Activated naive CD4-positive, alpha-beta T cell treated with anti-CD3 and anti-CD28 coated beads for 36 hours (primary cell): ENCODE results near the gene STX1B. TPM values are rescaled to one million over a fixed set of nuclear protein-coding genes. Genes with fewer than 3 reads are reported as not detected.

Experiments
- CTCF ChIA-PET: fragments of 350-600 bp; sonication (Branson Sonifier 250); formaldehyde crosslinking; loops from one replicate; lab custom pipeline; 2021; ENCODE audit warnings: antibody characterized with exemption; lab: Charles Lee
- DNase-seq: peaks from one replicate; pipeline ENCODE4 v3.0.0-alpha.2; 2020
- H3K27ac Mint-ChIP-seq: one replicate; pipeline ENCODE4 v1.8.0; 2021; ENCODE audit warnings: mild to moderate bottlenecking, mixed read lengths
- H3K27me3 Mint-ChIP-seq: one replicate; pipeline ENCODE4 v1.8.0; 2021; ENCODE audit warnings: low read depth, mixed read lengths
- H3K36me3 Mint-ChIP-seq: one replicate; pipeline ENCODE4 v1.8.0; 2021; ENCODE audit warnings: low read depth, mixed read lengths
- H3K4me1 Mint-ChIP-seq: one replicate; pipeline ENCODE4 v1.8.0; 2021; ENCODE audit warnings: low read depth, mixed read lengths
- H3K4me3 Mint-ChIP-seq: one replicate; pipeline ENCODE4 v1.8.0; 2021; ENCODE audit warnings: mild to moderate bottlenecking, moderate library complexity, mixed read lengths
- H3K9me3 Mint-ChIP-seq: one replicate; pipeline ENCODE4 v1.8.0; 2021; ENCODE audit warnings: mixed read lengths
- intact Hi-C: fragments of 100-400 bp; cut with micrococcal nuclease; formaldehyde crosslinking; loops from one replicate; pipeline ENCODE4 v1.15.1; 2023
- total RNA-seq, 2 experiments: library from RNA; stranded (reverse); gene quantifications; one replicate each; pipeline ENCODE4 v1.2.3, GENCODE V29; 2021

STX1B gene
- total RNA-seq, 2 experiments from 2014 or later = 0.69 to 0.72 TPM

- peaks cover 12% of the 10 kb centered on the region for H3K4me1 Mint-ChIP-seq
- H3K4me3 Mint-ChIP-seq = no peak overlapping the region
- H3K27me3 Mint-ChIP-seq = no peaks in the 10 kb centered on the region
- CTCF ChIA-PET = no interaction called here
- DNase-seq = no peak
- no peaks in the 10 kb centered on the region for H3K36me3 Mint-ChIP-seq
- intact Hi-C loops = no loop called here
- H3K9me3 Mint-ChIP-seq = no peaks in the 10 kb centered on the region
- no peak overlapping the region for H3K27ac Mint-ChIP-seq
Measured at GRCh38 chr16:31009120-31009519, 1.3 kb downstream of the STX1B start.

DNA sequence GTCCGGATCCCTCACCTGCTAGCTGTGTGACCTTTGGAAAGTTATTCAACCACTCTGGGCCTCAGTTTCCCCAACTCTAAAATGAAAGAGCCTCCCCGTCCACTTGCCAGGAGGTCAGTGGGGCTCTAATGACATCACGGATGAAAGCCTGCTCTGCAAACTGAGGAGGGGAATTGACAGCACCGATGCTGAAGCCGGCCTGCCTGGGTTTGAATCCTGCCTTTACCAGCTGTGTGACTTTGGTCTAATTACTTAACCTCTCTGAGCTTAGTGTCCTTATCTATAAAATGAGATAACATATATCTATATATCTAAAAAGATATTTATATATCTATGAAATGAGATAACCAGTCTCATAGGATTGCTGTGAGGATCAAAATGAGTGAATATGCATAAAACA, 1.9 kb downstream of the STX1B start:
- CTCF ChIA-PET = no interaction called here
- H3K36me3 Mint-ChIP-seq = no peaks in the 10 kb centered on the region
- no peaks in the 10 kb centered on the region for H3K9me3 Mint-ChIP-seq
- H3K4me1 Mint-ChIP-seq = peaks cover 12% of the 10 kb centered on the region
- intact Hi-C loops = no loop called here
- no peak overlapping the region for H3K4me3 Mint-ChIP-seq
- no peak overlapping the region for H3K27ac Mint-ChIP-seq
- no peak for DNase-seq
- H3K27me3 Mint-ChIP-seq = no peaks in the 10 kb centered on the region

GRCh38 chr16:31008149-31008548, 2.3 kb downstream of the STX1B start:
- DNase-seq = no peak
- Mint-ChIP-seq H3K4me1 (peaks cover 12% of the 10 kb centered on the region), H3K4me3 (no peak overlapping the region), H3K27me3 (no peaks in the 10 kb centered on the region), H3K27ac (no peak overlapping the region), H3K36me3 (no peaks in the 10 kb centered on the region), H3K9me3 (no peaks in the 10 kb centered on the region)
- CTCF ChIA-PET = no interaction called here
- intact Hi-C loops = no loop called here

DNA sequence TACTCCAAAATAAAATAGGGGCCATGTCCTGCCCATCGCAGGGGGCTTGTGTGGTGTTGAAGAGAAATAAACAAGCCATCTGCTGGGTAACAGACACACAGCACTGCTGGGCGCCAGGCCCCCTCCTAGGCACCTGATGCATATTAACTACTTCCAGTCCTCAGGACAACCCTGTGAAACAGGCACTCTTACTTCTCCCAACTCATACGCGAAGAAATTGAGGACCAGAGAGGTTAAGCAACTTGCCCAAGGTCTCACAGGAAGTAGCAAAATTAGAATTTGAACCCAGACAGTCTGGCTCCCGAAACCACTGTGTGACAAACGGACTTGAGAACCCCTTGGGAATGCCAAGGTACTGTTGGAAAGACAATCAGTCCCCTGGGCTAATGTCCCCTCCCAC, 2.8 kb downstream of the STX1B start:
- Mint-ChIP-seq H3K27me3 (no peaks in the 10 kb centered on the region), H3K36me3 (no peaks in the 10 kb centered on the region), H3K4me3 (no peak overlapping the region), H3K4me1 (peaks cover 12% of the 10 kb centered on the region), H3K9me3 (no peaks in the 10 kb centered on the region), H3K27ac (no peak overlapping the region)
- intact Hi-C loops = no loop called here
- CTCF ChIA-PET = interaction anchor here (0.6 kb wide), 1 partner anchor 240 kb away, joined by 6 read pairs; no protein-coding TSS in a partner anchor
- DNase-seq = no peak

- Mint-ChIP-seq H3K4me1 (peaks cover 12% of the 10 kb centered on the region), H3K36me3 (no peaks in the 10 kb centered on the region), H3K9me3 (no peaks in the 10 kb centered on the region), H3K4me3 (no peak overlapping the region), H3K27ac (no peak overlapping the region), H3K27me3 (no peaks in the 10 kb centered on the region)
- intact Hi-C loops = no loop called here
- CTCF ChIA-PET = no interaction called here
- no peak for DNase-seq
Measured at GRCh38 chr16:31006589-31006988, 3.8 kb downstream of the STX1B start.

DNA sequence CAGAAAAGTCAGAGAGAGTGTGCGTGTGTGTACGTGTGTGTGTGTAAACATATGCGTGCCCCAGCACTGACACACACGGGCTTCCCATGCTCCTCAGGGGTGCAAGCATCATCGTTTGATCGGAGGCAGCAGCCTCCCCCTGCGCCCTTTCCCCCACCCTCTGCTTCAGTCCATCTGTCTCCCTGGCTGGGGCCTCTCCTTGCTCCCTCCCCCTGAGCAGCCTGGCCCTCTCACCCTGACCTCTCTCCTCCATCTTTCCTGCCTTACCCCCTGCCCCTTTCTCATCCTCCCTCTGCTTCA, 4.4 kb downstream of the STX1B start:
- Mint-ChIP-seq H3K36me3 (no peaks in the 10 kb centered on the region), H3K4me3 (no peak overlapping the region), H3K9me3 (no peaks in the 10 kb centered on the region), H3K27ac (no peak overlapping the region), H3K27me3 (no peaks in the 10 kb centered on the region), H3K4me1 (peaks cover 8% of the 10 kb centered on the region)
- intact Hi-C loops = no loop called here
- CTCF ChIA-PET = no interaction called here
- DNase-seq = no peak

- no peak overlapping the region for H3K4me3 Mint-ChIP-seq
- peaks cover 5% of the 10 kb centered on the region for H3K4me1 Mint-ChIP-seq
- CTCF ChIA-PET = interaction anchor here (1.6 kb wide), 1 partner anchor 20 kb away, joined by 5 read pairs; the partner anchor contains the start of gene HSD3B7
- DNase-seq = no peak
- no peaks in the 10 kb centered on the region for H3K9me3 Mint-ChIP-seq
- H3K36me3 Mint-ChIP-seq = no peaks in the 10 kb centered on the region
- H3K27ac Mint-ChIP-seq = no peak overlapping the region
- intact Hi-C loops = no loop called here
- H3K27me3 Mint-ChIP-seq = no peaks in the 10 kb centered on the region
Measured at GRCh38 chr16:31005350-31006085, 4.9 kb downstream of the STX1B start.

DNA sequence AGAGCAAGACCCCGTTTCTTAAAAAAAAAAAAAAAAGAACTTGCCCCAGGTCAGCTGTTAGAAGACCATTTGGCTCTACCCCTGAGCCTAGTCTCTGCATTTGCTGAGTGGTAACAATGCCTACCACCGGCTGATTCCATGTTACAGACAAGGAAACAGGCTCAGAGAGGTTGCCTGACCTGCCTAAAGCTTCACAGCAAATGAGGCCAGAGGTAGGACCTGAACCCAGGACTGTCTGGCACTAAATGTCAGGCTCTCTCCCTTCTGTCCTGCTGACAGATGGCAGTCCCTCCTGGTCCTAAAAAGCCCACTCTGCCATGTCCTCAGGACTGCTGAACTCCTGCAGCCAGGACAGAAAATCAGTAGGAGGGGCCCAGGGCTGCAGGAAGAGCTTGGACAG, 5.8 kb downstream of the STX1B start:
- CTCF ChIA-PET = interaction anchor here (1.6 kb wide), 1 partner anchor 20 kb away, joined by 5 read pairs; the partner anchor contains the start of gene HSD3B7
- Mint-ChIP-seq H3K4me1 (peaks cover under 1% of the 10 kb centered on the region), H3K27me3 (no peaks in the 10 kb centered on the region), H3K36me3 (no peaks in the 10 kb centered on the region), H3K9me3 (no peaks in the 10 kb centered on the region), H3K4me3 (no peak overlapping the region), H3K27ac (no peak overlapping the region)
- intact Hi-C loops = no loop called here
- DNase-seq = no peak

- CTCF ChIA-PET = no interaction called here
Measured at GRCh38 chr16:31003744-31004143, 6.7 kb downstream of the STX1B start.

DNA sequence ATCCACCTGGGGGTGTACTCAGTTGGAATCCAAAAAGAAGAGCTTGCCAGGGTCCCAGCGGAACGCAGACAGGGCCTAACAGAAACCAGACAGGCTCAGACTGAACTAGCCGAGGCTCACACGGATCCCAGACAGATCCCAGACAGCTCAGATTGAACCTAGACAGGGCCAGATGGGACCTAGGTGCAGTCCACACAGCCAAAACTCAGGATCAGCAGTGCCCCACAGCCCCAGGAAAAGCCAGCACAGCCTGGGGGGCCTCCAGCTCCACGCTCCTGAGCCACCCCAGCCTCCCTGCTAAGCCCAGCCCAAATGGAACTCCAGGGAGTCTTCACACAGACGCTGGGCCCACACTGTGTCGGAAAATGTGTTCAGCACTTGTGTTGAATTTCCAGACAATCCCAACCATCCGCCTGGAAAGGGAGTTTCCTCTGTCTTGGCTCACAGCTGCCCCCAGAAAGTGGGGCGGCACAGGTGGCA, 7.5 kb downstream of the STX1B start:
- Mint-ChIP-seq H3K9me3 (no peaks in the 10 kb centered on the region), H3K4me1 (no peaks in the 10 kb centered on the region), H3K27me3 (no peaks in the 10 kb centered on the region), H3K27ac (no peak overlapping the region), H3K36me3 (no peaks in the 10 kb centered on the region), H3K4me3 (no peak overlapping the region)
- CTCF ChIA-PET = no interaction called here
- DNase-seq = no peak
- intact Hi-C loops = no loop called here

More at GRCh38 chr16:31003744-31004143, 6.7 kb downstream of the STX1B start:
- no peaks in the 10 kb centered on the region for H3K27me3 Mint-ChIP-seq
- H3K4me1 Mint-ChIP-seq = no peaks in the 10 kb centered on the region
- H3K36me3 Mint-ChIP-seq = no peaks in the 10 kb centered on the region
- intact Hi-C loops = no loop called here
- H3K9me3 Mint-ChIP-seq = no peaks in the 10 kb centered on the region
- H3K27ac Mint-ChIP-seq = no peak overlapping the region
- no peak overlapping the region for H3K4me3 Mint-ChIP-seq
- DNase-seq = no peak

- no peaks in the 10 kb centered on the region for H3K4me1 Mint-ChIP-seq
- H3K27ac Mint-ChIP-seq = no peak overlapping the region
- H3K27me3 Mint-ChIP-seq = no peaks in the 10 kb centered on the region
- H3K9me3 Mint-ChIP-seq = no peaks in the 10 kb centered on the region
- intact Hi-C loops = no loop called here
- no peak for DNase-seq
- no peak overlapping the region for H3K4me3 Mint-ChIP-seq
- CTCF ChIA-PET = no interaction called here
- H3K36me3 Mint-ChIP-seq = no peaks in the 10 kb centered on the region
Measured at GRCh38 chr16:31002250-31002700, 8.2 kb downstream of the STX1B start.

GRCh38 chr16:31001507-31002249, 8.8 kb downstream of the STX1B start:
- no peaks in the 10 kb centered on the region for H3K27me3 Mint-ChIP-seq
- H3K27ac Mint-ChIP-seq = no peak overlapping the region
- no peaks in the 10 kb centered on the region for H3K9me3 Mint-ChIP-seq
- H3K36me3 Mint-ChIP-seq = no peaks in the 10 kb centered on the region
- DNase-seq = no peak
- CTCF ChIA-PET = interaction anchor here (0.5 kb wide), 1 partner anchor 99 kb away, joined by 3 read pairs; no protein-coding TSS in a partner anchor
- intact Hi-C loops = no loop called here
- no peak overlapping the region for H3K4me3 Mint-ChIP-seq
- H3K4me1 Mint-ChIP-seq = peaks cover 3% of the 10 kb centered on the region
